ENCODE results near the gene TMEM82.

DNA sequence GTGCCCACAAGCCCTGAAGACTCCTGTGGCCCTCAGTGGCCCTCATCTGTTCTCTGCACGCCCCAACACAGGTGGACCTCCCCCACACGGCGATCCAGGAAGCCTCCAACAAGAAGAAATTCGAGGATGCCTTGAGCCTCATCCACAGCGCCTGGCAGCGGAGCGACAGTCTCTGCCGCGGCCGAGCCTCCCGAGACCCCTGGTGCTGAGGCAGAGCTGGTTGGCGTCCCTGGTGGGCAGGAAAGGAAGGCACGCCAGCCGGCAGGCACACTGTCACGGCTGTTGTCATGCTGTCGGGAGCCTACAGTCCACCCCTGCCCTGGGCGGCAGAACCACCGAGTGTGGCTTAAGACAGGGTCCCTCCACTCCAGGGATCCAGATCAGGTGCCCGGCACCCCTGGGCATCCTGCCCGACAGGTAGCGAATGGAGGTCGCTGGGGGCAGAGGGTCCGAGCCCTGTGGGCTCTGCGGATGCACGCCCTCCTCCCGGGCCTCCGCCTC lies 8.5 kb upstream of the TMEM82 start:
- TF ChIP-seq, protein P1, sequence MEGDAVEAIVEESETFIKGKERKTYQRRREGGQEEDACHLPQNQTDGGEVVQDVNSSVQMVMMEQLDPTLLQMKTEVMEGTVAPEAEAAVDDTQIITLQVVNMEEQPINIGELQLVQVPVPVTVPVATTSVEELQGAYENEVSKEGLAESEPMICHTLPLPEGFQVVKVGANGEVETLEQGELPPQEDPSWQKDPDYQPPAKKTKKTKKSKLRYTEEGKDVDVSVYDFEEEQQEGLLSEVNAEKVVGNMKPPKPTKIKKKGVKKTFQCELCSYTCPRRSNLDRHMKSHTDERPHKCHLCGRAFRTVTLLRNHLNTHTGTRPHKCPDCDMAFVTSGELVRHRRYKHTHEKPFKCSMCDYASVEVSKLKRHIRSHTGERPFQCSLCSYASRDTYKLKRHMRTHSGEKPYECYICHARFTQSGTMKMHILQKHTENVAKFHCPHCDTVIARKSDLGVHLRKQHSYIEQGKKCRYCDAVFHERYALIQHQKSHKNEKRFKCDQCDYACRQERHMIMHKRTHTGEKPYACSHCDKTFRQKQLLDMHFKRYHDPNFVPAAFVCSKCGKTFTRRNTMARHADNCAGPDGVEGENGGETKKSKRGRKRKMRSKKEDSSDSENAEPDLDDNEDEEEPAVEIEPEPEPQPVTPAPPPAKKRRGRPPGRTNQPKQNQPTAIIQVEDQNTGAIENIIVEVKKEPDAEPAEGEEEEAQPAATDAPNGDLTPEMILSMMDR (optimal IDR thresholded peaks at IDR 0.05 in 1 of 3, IDR thresholded peaks at IDR 0.05 in 1 of 3, conservative IDR thresholded peaks at IDR 0.05 in 1 of 3; ENCODE audit: extremely low read depth in 1 of 3, insufficient read depth in 2 of 3, low read length in 3 of 3): no peak
- no peak for TF ChIP-seq EZH2 (IDR thresholded peaks at IDR 0.05; ENCODE audit: low read length)

Data from keratinocyte (primary cell).